GM19324 (cell line): Measurements from ENCODE around the gene TRERF1.

ENCODE experiments used
- ATAC-seq: cut with Tn5 transposase; IDR thresholded peaks from one replicate; pipeline ENCODE4 v1.9.1; 2021; ENCODE audit warnings: mild to moderate bottlenecking, moderate library complexity; ENCODE audit not compliant: unreplicated experiment, low FRiP score

TRERF1 gene

DNA sequence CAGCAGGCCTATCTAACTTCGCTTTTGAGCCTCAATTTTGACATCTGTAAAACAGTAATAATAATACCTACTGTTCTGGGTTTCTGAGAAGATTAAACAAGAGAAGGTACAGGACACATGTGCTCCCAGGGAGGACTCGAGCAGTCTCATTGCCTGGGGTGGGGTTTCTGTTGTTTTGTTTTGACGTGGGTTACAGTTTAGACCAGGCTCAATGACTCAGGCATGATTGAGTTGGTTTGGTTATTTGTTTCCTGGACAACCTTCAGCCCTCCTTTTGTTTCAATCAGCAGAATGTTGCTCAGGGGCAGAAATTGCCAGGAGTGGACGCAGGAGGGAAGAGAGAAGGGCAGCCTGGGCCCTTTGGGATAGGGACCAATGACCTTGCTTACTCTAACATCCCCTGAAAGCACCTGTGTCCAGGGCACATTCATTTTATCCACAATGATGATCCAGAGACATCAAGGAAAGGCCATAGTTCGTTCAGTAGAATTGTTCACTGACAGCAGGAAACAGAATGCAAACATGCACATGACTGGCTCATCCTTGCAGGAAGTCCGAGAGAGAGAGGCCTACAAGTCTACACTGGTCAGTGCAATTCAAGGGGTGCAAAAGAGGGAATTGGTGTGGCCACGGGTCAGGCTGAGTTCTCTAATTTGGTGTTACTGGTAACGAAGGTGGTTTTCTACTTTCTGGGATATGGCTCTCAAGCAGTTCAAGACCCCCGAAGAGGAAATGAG, 159.6 kb downstream of the TRERF1 start:
- ATAC-seq = no peak

DNA sequence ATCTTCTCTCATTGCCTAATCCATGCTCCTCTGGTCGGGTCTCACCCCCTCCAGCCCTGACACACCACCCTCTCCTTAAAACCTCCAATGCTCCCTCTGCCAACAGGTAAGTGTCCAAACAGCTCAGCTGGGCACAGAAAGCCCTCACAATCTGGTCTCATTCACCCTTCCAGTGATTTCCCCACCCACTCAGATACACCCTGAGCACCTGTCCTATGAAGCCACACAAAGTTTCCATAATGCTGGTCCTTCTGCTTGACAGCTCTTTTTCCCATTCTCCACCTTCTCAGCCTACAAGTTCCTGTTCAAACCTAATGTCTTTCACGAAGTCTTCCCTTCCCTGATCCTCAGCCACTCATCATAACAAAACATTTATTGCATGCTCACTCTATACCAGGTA, 164.0 kb downstream of the TRERF1 start:
- no peak for ATAC-seq

DNA sequence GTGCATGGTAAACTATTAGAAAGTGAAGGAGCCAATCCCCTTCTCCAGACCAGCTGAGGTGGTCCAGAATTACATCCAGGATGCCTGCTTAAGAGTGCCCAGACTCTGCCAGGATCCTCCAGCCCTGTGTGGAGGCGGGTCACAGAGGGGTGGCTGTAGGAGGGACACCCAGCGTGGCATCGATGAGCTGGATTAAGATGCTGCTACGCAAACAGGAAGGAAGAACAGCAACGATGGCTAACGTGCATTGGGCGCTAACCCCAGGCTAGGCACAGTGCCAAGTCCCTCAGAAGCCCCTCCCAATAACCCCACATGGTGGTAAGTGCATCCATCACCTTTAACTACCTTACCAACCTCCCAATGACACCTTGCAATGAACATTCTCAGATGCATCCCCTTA, 170.2 kb downstream of the TRERF1 start:
- no peak for ATAC-seq

DNA sequence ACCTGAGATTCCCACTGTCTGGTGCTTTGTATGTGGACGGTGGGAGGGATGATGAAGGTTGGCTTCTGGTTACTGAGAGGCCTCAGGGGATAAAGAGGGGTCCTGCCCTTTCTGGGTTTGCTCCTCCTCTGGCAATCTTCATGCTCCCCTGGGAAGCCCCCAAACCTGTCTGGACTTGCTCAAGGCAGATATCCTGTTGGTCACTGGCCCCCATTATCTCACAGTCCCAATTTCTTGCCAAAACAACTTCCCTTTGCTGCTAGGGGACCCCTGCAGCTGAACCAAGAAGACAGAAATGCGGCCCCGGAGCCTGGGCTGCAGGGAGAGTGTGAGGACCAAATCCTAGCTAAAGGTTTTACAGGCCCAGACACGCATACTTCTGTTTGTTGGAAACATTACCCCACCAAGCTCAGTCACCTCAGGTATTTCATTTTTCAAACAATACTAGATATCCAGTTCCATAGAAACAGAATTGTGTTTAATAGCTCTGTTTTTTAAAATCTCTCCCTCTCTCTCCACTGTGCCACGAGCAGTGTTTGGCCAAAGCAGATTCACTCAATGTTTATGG, 170.7 kb downstream of the TRERF1 start:
- ATAC-seq = no peak

DNA sequence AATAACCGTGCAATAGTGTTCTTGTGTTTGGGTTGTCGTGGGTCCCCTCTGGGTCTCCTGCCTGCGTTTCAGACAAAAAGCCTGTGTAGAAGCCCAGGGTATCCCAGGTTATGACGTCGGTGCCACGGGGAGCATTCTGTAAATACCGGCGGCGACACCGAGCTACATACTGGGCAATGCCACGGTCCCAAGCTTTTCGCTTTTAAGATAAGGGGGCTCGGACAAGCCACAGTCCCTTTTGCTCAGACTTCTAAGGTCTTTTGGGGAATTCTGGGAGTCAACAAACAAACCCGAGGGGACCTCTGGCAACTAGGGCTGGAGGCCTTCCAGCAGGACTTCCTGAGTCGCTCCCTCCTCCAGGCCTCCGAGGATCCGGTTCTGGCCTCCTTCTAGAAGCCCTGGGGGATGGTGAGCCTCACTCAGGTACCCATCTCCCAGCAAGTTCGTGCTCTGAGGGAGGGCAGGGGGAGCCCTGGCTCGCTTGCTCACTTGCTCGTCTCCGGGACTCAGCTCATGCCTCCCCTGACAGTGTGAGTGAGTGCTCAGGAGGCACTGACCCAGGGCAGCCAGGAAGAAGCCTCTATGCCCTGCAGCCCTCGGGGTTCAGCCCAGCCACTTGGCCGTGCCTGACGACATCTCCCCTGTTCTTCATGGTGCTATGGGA, 171.6 kb downstream of the TRERF1 start:
- no peak for ATAC-seq

DNA sequence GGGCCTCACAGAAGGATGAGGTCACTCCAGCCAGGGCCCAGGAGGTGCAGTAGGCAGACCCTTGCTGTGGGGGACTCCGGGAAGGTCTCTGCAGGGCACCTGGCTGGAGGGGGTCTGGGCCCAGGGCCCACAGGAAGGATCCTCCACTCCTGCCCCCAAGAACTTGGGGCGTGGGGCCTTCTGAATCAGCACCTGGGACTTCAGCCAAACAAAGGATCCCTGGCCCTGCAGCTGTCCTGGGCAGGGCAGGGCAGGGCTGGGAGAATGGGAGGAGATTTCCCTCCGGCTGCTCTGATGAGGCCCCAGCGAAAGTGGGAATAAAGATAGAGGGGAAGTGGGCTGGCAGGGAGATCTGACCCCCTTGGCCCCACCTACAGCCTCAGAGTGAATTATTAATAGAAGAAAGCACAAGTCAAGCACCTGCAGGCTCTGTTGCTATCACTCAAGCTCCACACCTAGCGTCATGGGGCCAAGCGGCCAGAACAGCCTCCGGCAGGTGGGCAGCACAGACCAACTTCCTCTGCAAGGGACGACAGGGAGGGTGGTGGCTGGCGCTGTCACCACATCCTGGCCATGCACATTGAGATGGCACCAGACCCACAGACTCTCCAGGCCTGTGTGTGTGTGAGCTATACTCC, 172.5 kb downstream of the TRERF1 start:
- ATAC-seq = no peak

DNA sequence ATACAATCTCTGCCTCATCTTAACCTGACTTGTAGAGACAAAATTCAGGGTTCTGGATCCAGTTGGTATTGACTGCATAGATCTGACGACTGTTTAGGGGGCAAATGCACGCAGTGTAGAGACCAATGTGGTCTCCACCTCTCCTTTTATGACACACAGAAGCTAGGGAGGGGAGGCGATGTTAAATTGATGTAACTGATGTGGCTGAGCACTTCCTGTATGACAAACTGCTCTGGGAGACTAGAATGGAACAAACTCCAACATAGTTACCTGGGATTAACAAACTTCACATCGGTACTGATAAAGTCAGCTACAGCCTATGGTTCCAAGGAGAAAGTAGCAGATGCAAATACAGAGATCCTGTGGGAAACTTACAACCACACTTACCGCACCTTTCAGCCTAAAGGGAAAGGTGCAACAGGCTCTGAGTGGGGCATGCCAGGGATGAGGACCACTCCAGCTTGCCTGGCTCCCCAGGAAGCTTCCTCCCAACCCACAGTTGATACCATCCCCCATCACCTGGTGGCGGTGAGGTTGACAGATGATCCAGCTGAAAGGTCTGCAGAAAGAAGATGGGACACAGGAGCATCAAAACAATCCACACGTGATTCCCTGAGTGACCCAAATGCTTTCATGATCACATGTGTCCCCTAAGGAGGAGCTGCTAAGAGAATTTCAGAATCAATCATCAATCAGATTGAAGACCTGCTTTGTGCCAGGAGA, 173.4 kb downstream of the TRERF1 start:
- ATAC-seq = no peak

DNA sequence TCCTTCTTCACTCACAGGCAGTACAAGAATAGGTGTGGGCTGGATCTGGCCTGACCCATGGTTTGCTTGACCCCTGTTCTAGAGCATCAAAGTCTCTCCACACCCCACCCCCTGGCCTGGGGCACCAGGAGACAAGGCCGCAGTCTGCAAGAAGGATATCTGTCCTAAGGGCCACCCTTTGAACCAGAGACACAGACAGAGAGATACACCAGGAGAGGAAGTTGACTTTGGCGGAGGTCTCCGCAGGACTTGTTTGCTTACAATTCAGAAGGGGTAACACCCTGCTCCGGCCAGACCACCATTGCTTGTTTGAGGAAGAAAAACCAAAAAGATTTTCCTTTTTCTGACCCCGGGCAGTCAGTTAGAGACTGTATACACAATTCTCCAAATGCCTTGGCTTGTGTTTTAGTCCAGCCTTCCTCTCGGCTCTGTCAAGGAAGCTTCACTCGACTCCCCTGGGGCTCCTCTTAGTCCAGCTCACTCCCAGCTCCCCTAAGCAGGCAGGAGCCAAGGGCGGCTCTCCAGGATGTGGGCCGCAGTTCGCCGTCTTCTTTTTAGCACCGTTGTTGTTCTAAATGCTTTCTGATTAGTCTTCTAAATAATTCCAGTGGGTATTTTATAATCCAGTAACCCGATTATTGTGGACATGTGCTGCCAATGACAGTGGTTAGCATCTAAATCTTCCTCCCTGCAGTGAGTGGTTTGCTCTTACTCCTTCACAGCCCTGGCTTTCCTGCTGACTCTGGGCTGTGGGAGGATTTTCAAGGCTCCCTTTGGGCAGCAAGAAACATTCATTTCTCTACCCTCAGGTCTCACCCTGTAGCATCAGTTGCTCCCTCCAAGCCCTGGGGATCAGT, 175.5 kb downstream of the TRERF1 start:
- no peak for ATAC-seq

DNA sequence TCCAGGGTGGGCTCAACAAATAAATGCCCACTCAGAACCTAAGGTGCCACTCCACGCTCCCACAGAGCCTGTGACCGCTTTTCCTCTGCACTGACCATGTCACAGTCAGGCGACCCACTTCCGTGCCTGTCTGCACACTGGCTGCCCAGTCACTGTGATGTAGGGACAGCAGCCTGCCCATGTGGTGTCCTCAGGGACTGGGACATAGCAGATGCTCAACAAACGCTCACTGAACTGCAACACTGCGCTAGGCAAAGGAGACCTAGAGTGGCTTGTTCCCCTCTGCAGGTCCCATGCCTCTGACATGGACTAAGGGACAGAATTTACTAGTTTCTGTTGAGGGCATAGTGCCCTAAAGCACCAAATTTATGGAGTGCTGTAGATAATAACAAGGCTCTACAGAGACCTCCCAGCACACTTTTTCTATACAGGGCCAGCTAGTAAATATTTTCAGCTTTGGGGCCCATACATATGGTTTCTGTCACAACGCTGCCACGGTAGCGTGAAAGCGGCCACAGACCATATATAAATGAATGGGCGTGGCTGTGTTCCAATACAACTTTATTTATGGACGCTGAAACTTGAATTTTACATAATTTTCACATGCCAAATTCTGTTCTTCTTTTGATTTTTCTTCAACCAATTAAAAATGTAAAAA, 176.2 kb downstream of the TRERF1 start:
- ATAC-seq = no peak

DNA sequence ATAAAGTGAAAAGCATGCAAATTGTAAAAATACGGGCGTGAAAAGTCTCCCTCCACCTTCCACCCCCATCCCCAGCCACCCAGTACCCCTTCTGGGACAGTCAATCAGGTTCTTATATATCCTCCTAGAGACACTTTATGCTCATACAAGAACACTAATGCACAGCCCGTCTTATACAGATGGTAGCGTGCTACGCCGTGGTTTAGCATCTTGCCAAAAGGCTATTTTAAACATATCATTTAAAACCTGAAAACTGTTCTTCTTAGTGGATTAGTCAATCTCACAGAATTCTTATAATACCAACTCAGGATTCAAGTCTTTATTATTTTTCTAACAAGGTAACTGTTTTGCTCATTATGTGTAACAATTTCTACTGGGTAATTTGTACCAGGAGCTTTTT, 176.8 kb downstream of the TRERF1 start:
- ATAC-seq = no peak

DNA sequence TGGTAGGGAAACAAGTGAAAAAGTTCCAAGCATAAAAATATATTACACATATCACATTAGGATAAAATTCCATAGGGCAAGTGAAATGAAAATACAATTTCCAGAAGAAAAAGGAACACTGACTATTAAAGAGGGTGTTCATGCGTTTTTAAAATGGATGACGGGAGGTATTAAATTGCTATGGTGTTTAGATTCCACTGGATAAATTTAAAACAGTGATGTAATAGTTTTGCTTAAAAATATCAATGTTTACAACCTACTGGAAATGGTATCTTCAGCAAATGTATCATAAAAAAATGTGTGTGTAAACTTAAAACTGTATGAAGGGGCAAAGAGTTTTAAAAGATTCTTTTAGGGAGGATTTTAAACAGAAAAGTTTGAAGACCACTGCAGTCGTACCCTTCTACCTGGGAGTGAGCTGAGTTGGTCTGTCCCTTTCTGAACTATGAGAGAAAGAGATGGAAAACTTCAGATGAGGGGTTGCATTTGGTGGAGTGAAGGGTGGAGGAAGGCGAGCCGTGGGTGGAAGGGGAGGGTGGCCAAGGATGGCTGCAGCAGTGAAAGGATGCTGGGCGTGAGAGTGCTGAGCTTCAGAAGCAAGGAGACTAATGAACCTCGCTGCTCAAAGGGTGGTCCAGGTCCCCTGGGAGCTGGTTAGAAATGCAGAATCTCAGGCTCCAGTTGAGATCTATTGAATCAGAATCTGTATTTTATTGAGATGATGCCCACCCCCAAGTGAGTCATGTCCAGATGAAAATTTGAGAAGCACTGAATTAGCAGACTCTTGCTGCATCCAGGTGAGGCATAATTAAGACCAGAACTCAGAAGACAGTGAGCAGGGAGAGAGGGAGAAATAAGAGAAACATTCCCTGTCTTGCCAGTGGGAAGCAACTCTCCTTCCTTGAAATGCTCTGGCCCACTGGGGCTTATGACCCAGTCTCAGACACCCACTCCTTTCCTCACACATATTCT, 179.6 kb downstream of the TRERF1 start:
- ATAC-seq = no peak

DNA sequence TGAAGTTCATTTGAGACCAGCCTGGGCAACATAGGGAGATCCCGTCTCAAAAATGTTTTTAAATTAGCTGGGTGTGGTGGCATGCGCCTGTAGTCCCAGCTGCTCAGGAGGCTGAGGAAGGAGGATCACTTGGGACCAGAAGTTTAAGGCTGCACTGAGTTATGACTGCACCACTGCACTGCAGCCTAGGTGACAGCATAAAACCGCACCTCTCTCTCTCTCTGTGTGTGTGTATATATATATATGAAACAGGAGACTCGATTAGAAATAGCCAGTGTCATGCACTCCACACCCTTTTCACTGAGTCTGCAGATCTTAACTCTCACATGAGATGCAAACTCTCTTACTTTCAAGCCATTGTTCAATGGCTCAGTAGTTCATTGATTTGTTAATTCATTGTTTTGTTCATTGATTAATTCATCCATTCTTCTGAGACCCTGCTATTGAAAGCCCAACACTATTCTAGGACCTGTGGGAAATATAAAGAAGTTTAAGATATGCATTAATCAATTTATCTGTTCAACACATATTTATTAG, 181.7 kb downstream of the TRERF1 start:
- ATAC-seq = peak; percentile 31

DNA sequence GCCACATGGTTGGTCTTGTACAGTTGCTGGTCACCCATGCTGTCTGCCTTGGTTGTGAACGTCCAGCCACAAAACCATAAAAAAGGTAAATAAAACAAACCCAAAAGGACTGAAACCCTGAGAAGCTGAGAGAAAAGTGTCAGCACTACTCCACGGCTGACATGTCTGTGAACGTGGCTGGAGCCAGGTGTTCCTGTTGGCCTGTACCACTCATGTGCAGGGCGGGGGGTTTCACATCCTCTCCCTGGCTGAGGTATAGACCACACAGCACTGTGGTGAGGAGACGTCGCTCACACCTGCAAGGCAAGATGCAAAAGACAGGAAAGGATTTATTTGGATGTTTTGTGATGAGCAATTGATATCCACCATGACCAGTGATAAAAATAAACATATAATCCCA, 182.2 kb downstream of the TRERF1 start:
- ATAC-seq = peak; percentile 85

DNA sequence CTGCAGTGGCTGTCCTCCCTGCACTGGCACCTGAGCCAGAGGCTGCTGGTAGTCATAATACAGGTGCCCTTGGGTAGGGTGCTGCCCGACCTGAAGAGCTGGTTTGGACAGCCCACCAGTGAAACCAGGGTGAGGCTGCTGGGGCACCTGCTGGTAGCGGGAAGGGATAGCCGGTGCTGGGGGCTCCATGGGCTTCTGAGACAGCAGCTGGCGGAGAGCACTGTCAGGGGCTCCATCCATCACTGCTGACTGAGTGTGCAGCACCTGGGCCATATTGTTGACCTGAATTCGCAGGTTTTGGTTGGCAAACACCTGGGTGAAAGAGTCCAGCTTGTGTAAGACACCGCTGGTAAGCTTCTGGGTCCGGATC, 182.9 kb downstream of the TRERF1 start:
- ATAC-seq = no peak

DNA sequence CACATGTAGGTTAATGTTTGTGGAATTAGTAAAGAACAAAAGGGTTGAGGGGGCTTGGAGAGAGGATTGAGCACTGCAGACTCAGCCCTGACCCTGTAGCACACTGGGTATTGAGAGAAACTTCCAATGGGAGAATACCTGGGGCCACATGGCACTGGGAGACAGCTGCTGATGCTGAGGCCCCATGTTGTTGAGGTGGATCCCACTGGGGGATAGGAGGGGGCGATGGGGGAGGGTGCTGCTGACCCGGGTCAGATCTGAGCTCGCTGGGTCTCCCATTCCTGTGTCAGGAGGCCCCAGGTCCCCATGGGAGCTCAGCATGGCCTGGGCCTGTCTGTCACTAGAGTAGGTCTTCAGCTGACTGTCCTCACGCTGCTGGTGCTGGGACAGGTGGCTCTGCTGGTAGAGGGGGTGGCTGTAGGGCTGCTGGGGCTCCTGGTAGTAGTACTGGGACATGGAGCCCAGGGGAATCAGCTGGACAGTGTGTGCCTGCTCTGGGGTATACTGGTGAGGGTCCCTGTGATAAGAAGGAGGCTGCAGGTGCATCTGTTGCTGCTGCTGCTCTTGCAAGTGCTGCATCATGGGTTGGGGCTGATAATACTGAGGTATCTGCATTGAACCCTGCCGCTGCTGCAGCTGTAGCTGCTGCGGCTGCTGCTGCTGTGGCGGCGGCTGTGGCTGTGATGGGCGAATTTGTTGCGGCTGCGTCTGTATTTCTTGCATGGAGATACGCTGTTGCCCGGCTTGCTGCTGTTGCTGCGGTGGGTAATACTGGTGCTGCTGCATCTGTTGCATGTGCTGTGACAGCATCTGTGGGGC, 183.5 kb downstream of the TRERF1 start:
- ATAC-seq = no peak

DNA sequence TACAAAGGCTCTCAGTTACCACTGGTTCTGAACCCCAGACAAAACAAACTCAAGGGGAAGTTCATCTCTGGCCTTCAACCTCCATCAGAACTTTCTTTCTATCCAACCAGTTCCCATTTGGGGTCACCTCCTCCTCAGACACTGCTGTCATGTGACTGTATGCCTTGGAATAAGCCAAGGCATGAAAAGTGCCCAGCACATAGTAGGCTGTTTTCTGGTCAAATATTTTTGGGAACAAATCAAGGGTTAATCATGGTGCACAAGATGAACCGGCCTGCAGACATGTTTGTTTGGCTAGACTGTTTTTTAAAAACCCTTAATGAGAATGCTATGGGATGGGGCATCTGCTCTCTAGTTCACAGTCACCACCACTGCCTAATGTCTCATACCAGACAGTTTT, 185.2 kb downstream of the TRERF1 start:
- ATAC-seq = no peak

DNA sequence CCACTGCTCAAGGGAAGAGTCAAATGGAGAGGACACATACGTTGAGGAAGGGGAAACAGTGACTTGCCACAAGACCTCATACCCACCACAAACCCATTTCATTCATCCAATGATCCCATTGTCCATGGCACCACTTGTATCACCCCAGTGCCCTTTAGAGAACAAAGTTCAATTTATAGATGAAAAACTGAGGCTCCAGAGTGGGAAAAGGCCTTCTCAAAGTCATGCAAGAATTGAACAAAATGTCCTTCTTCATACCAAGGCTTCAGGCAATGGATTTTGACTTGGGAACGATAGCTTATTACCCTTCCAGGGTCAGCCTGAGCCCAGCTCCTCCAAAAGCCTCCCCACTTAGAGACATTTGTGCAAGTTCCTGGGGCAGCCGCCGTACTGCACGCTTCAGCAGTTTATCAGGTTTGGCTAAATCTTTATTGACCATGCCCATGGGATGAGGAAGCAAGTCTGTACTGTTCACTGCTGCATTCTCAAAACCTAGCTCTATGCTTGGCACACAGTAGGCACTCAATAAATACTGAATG, 186.8 kb downstream of the TRERF1 start:
- ATAC-seq = no peak
